ENCODE measurements around the gene WDR20. TPM values are rescaled to one million over a fixed set of nuclear protein-coding genes. Genes with fewer than 3 reads are reported as not detected.
"Not testable (repeated sequence)": the region's sequence is repeated elsewhere in the genome, so short reads cannot be mapped to it uniquely, and the experiment has no call there.

The WDR20 gene
- total RNA-seq, 1 experiment from 2014 or later = 33.0 TPM

- no TSS peak for BruUV-seq (replicated peaks)
- Mint-ChIP-seq H3K4me1 (ENCODE audit: low read depth, unreplicated experiment) (peaks cover 34% of the 10 kb centered on the region), H3K27me3 (ENCODE audit: unreplicated experiment) (no peaks in the 10 kb centered on the region), H3K9me3 (ENCODE audit: low read depth, unreplicated experiment) (no peaks in the 10 kb centered on the region), H3K36me3 (ENCODE audit: insufficient read depth, unreplicated experiment) (peaks cover 5% of the 10 kb centered on the region), H3K27ac (ENCODE audit: unreplicated experiment) (peak overlapping the region; percentile 65), H3K4me3 (ENCODE audit: low read depth, unreplicated experiment) (peak overlapping the region; percentile 40)
- CTCF ChIA-PET = interaction anchor here (0.6 to 1.3 kb wide), 3 partner anchors 37 to 137 kb away, joined by 3 read pairs; no protein-coding TSS in a partner anchor
- TF ChIP-seq, protein P1, sequence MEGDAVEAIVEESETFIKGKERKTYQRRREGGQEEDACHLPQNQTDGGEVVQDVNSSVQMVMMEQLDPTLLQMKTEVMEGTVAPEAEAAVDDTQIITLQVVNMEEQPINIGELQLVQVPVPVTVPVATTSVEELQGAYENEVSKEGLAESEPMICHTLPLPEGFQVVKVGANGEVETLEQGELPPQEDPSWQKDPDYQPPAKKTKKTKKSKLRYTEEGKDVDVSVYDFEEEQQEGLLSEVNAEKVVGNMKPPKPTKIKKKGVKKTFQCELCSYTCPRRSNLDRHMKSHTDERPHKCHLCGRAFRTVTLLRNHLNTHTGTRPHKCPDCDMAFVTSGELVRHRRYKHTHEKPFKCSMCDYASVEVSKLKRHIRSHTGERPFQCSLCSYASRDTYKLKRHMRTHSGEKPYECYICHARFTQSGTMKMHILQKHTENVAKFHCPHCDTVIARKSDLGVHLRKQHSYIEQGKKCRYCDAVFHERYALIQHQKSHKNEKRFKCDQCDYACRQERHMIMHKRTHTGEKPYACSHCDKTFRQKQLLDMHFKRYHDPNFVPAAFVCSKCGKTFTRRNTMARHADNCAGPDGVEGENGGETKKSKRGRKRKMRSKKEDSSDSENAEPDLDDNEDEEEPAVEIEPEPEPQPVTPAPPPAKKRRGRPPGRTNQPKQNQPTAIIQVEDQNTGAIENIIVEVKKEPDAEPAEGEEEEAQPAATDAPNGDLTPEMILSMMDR (IDR thresholded peaks at IDR 0.05; ENCODE audit: unreplicated experiment) = no peak
- peak; percentile 14 for DNase-seq
- intact Hi-C loops (cut with micrococcal nuclease; ENCODE audit: unreplicated experiment) = loop anchor here (2.0 kb wide), 2 partner anchors 13 to 29 kb away; partner anchors contain the start of gene WDR20
These were observed 14.2 kb upstream of the WDR20 start for GRCh38 chr14:102125546-102125945.

- BruUV-seq (replicated peaks) = no TSS peak
- H3K4me3 Mint-ChIP-seq (ENCODE audit: low read depth, unreplicated experiment) = peak overlapping the region; percentile 40
- no peaks in the 10 kb centered on the region for H3K27me3 Mint-ChIP-seq (ENCODE audit: unreplicated experiment)
- H3K9me3 Mint-ChIP-seq (ENCODE audit: low read depth, unreplicated experiment) = no peaks in the 10 kb centered on the region
- peaks cover 34% of the 10 kb centered on the region for H3K4me1 Mint-ChIP-seq (ENCODE audit: low read depth, unreplicated experiment)
- DNase-seq = no peak
- CTCF ChIA-PET = interaction anchor here (0.7 kb wide), 2 partner anchors 12 to 136 kb away, joined by 3 to 5 read pairs; no protein-coding TSS in a partner anchor
- intact Hi-C loops (cut with micrococcal nuclease; ENCODE audit: unreplicated experiment) = no loop called here
- TF ChIP-seq, protein P1 (IDR thresholded peaks at IDR 0.05; ENCODE audit: unreplicated experiment) = no peak
- peak overlapping the region; percentile 65 for H3K27ac Mint-ChIP-seq (ENCODE audit: unreplicated experiment)
- peaks cover 5% of the 10 kb centered on the region for H3K36me3 Mint-ChIP-seq (ENCODE audit: insufficient read depth, unreplicated experiment)
These were observed 12.8 kb upstream of the WDR20 start for GRCh38 chr14:102126807-102127455.

GRCh38 chr14:102131741-102132140 is 8.0 kb upstream of the WDR20 start:
- CTCF ChIA-PET = no interaction called here
- intact Hi-C loops (cut with micrococcal nuclease; ENCODE audit: unreplicated experiment) = no loop called here
- no peak for DNase-seq

GRCh38 chr14:102134021-102134420 is 5.7 kb upstream of the WDR20 start:
- CTCF ChIA-PET; H3K27me3 Mint-ChIP-seq (ENCODE audit: unreplicated experiment); H3K4me1 Mint-ChIP-seq (ENCODE audit: low read depth, unreplicated experiment); H3K9me3 Mint-ChIP-seq (ENCODE audit: low read depth, unreplicated experiment); H3K27ac Mint-ChIP-seq (ENCODE audit: unreplicated experiment); H3K4me3 Mint-ChIP-seq (ENCODE audit: low read depth, unreplicated experiment); BruUV-seq (replicated peaks); intact Hi-C loops (cut with micrococcal nuclease; ENCODE audit: unreplicated experiment); DNase-seq: not testable (repeated sequence)
- peaks cover 14% of the 10 kb centered on the region for H3K36me3 Mint-ChIP-seq (ENCODE audit: insufficient read depth, unreplicated experiment)

More at GRCh38 chr14:102131741-102132140, 8.0 kb upstream of the WDR20 start:
- no peaks in the 10 kb centered on the region for H3K9me3 Mint-ChIP-seq (ENCODE audit: low read depth, unreplicated experiment)
- H3K27me3 Mint-ChIP-seq (ENCODE audit: unreplicated experiment) = no peaks in the 10 kb centered on the region
- TF ChIP-seq, protein P1 (IDR thresholded peaks at IDR 0.05; ENCODE audit: unreplicated experiment) = no peak
- H3K36me3 Mint-ChIP-seq (ENCODE audit: insufficient read depth, unreplicated experiment) = peaks cover 8% of the 10 kb centered on the region
- H3K27ac Mint-ChIP-seq (ENCODE audit: unreplicated experiment) = no peak overlapping the region
- no TSS peak for BruUV-seq (replicated peaks)
- H3K4me1 Mint-ChIP-seq (ENCODE audit: low read depth, unreplicated experiment) = peaks cover 14% of the 10 kb centered on the region
- no peak overlapping the region for H3K4me3 Mint-ChIP-seq (ENCODE audit: low read depth, unreplicated experiment)

GRCh38 chr14:102134719-102135118 is 5.0 kb upstream of the WDR20 start:
- CTCF ChIA-PET = interaction anchor here (0.6 kb wide), 1 partner anchor 60 kb away, joined by 3 read pairs; no protein-coding TSS in a partner anchor
- H3K9me3 Mint-ChIP-seq (ENCODE audit: low read depth, unreplicated experiment); BruUV-seq (replicated peaks); DNase-seq; H3K27ac Mint-ChIP-seq (ENCODE audit: unreplicated experiment); intact Hi-C loops (cut with micrococcal nuclease; ENCODE audit: unreplicated experiment); H3K4me3 Mint-ChIP-seq (ENCODE audit: low read depth, unreplicated experiment); H3K27me3 Mint-ChIP-seq (ENCODE audit: unreplicated experiment); H3K4me1 Mint-ChIP-seq (ENCODE audit: low read depth, unreplicated experiment): not testable (repeated sequence)
- H3K36me3 Mint-ChIP-seq (ENCODE audit: insufficient read depth, unreplicated experiment) = peaks cover 21% of the 10 kb centered on the region

DNA sequence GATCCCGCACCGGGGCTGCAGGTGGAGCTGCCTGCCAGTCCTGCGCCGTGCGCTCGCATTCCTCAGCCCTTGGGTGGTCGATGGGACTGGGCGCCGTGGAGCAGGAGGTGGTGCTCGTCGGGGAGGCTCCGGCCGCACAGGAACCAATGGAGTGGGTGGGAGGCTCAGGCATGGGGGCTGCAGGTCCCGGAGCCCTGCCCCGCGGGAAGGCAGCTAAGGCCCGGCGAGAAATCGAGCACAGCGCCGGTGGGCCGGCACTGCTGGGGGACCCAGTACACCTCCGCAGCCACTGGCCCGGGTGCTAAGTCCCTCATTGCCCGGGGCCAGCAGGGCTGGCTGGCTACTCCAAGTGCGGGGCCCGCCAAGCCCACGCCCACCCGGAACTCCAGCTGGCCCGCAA is 4.2 kb upstream of the WDR20 start:
- H3K27me3 Mint-ChIP-seq (ENCODE audit: unreplicated experiment); DNase-seq; H3K27ac Mint-ChIP-seq (ENCODE audit: unreplicated experiment); H3K4me3 Mint-ChIP-seq (ENCODE audit: low read depth, unreplicated experiment); H3K4me1 Mint-ChIP-seq (ENCODE audit: low read depth, unreplicated experiment); BruUV-seq (replicated peaks); H3K9me3 Mint-ChIP-seq (ENCODE audit: low read depth, unreplicated experiment); intact Hi-C loops (cut with micrococcal nuclease; ENCODE audit: unreplicated experiment); CTCF ChIA-PET: not testable (repeated sequence)
- peaks cover 29% of the 10 kb centered on the region for H3K36me3 Mint-ChIP-seq (ENCODE audit: insufficient read depth, unreplicated experiment)

Measured in Calu3 (cell line).